Measurements from ENCODE around the gene PCDH9.

PCDH9 gene

DNA sequence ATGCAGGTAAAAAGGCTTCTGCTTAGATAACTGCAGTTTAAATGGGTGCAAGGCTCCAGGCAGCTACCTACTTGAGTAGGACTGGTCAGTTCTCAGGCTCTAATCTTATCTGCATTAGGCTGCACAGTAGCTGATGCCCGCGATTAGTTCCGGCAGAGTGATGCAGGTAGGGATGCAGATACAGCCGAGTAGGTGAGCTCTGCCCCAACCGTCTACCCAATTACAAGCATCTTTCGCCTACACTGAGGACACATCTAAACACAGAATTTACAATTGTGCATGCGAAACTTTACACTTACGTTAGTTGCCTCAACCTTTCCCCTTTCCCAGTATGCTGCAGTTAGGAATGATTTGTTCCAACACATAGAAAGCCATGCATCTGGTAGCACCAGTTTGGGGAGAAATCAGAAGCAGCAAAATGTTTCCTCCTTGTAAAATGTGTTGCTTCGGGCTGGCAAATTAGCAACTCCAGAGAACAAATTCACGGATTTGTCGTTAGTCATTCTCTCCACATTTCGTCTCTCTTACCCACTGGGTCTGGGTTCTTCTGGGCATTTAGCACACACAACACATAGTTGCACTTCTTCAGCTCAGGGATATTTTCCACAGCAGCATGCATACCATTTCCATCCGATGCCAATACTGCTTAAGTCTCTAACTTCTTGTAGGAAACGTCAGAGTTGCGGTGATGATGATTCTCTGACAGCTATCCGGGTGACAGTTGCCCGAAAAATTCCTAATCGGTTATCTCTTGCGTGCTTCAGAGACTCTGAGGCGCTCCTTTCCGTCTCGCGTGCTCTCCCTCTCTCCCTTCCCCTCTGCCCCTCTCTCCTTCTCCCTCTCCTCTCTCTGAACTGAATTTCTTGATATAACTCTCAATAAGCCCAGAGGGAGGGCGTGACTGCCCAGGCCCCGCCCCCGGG is at the start of gene PCDH9:
Gene PCDH9, minus strand, starts transcription at position 856 of the 923 bp plus-strand sequence. CDS start 1,896 bp downstream, outside the sequence.
- peak; percentile 20 for DNase-seq (ENCODE audit: low spot score)
- TF ChIP-seq, protein P1, sequence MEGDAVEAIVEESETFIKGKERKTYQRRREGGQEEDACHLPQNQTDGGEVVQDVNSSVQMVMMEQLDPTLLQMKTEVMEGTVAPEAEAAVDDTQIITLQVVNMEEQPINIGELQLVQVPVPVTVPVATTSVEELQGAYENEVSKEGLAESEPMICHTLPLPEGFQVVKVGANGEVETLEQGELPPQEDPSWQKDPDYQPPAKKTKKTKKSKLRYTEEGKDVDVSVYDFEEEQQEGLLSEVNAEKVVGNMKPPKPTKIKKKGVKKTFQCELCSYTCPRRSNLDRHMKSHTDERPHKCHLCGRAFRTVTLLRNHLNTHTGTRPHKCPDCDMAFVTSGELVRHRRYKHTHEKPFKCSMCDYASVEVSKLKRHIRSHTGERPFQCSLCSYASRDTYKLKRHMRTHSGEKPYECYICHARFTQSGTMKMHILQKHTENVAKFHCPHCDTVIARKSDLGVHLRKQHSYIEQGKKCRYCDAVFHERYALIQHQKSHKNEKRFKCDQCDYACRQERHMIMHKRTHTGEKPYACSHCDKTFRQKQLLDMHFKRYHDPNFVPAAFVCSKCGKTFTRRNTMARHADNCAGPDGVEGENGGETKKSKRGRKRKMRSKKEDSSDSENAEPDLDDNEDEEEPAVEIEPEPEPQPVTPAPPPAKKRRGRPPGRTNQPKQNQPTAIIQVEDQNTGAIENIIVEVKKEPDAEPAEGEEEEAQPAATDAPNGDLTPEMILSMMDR (IDR thresholded peaks at IDR 0.05; ENCODE audit: extremely low read depth, missing control alignments): no peak

DNA sequence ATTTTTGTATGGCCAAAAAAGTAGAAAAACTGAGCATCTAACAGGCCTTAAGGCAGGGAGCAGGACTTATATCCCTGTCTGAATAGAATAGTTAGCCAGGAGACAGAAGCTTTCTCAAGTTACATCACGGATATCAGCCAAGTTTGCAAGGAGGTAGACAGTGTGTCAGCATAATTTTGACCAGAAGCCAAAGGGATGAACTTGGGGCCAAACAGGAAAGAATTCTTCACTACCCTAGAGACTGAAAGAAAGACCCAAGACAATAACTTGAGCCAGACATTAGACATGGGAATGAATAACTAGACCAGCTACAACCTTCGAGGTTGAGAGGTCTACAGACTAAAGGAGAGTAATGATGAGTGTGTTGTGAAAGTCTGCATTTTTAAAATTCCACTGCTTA is 48.1 kb upstream of the PCDH9 start:
- DNase-seq (ENCODE audit: low spot score): no peak
- TF ChIP-seq, protein P1 (IDR thresholded peaks at IDR 0.05; ENCODE audit: extremely low read depth, missing control alignments): no peak

- TF ChIP-seq, protein P1 (IDR thresholded peaks at IDR 0.05; ENCODE audit: extremely low read depth, missing control alignments): no peak
- DNase-seq (ENCODE audit: low spot score): no peak
These were observed 47.4 kb upstream of the PCDH9 start for GRCh38 chr13:67277581-67277980.

- TF ChIP-seq, protein P1 (IDR thresholded peaks at IDR 0.05; ENCODE audit: extremely low read depth, missing control alignments): no peak
- no peak for DNase-seq (ENCODE audit: low spot score)
These were observed 45.3 kb upstream of the PCDH9 start for GRCh38 chr13:67275351-67275960.

DNA sequence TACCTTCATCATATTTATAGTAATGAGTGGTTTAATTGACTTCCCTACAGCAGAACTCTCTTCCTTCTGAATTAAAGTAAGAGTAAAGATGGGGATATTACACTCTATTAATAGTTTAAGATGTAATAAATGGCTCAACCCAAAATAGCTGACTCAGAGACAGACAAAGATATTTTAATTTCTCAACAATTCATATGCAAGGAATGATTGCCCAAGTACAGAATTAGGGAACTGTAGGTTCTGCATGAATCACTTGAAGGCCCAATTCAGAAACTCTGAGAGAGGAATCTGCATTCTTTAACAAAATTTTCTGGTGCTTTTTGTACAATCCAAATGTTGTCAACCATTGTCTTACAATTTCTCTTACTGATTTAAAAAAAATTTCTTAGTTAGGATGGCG is 42.9 kb upstream of the PCDH9 start:
- TF ChIP-seq, protein P1 (IDR thresholded peaks at IDR 0.05; ENCODE audit: extremely low read depth, missing control alignments): no peak
- no peak for DNase-seq (ENCODE audit: low spot score)

GRCh38 chr13:67267136-67267535 is 37.0 kb upstream of the PCDH9 start:
- TF ChIP-seq, protein P1 (IDR thresholded peaks at IDR 0.05; ENCODE audit: extremely low read depth, missing control alignments): no peak
- DNase-seq (ENCODE audit: low spot score): no peak

GRCh38 chr13:67259208-67259607 is 29.1 kb upstream of the PCDH9 start:
- TF ChIP-seq, protein P1 (IDR thresholded peaks at IDR 0.05; ENCODE audit: extremely low read depth, missing control alignments): no peak
- no peak for DNase-seq (ENCODE audit: low spot score)

All from GM20000 (cell line).